Body of pancreas (tissue), 4 donors: Measurements from ENCODE around the gene GBP7. TPM values are rescaled to one million over a fixed set of nuclear protein-coding genes. Genes with fewer than 3 reads are reported as not detected.

ENCODE experiments used
- ATAC-seq: fragments of 150-250 bp; one replicate; pipeline ENCODE4 v1.9.1; 2016
- DNase-seq, 4 donors: peaks; one replicate each; pipeline ENCODE4 v3.0.0-alpha.2; 2019
- H3K27ac ChIP-seq, 4 donors: fragments of 200-600 bp; sonication (generic); 1 replicate in 3 of 4; 2 replicates in 1 of 4; pipeline versions ENCODE4 v1.5.1 to v1.6.1; 2016 to 2019; ENCODE audit warnings: mild to moderate bottlenecking in 1 of 4, mixed read lengths in 1 of 4, moderate library complexity in 1 of 4
- H3K27me3 ChIP-seq, 2 donors: fragments of 200-600 bp; sonication (generic); one replicate each; pipeline ENCODE4 v1.6.0; 2016; ENCODE audit warnings: mild to moderate bottlenecking in 1 of 2
- H3K36me3 ChIP-seq, 2 donors: fragments of 200-600 bp; sonication (generic); replicated peaks in 1 of 2; 2 replicates each; pipeline ENCODE4 v1.5.1; 2016; ENCODE audit warnings: low read depth in 2 of 2; ENCODE audit not compliant: insufficient read depth in 1 of 2
- H3K4me1 ChIP-seq: fragments of 200-600 bp; sonication (generic); one replicate; pipeline ENCODE4 v1.6.0; 2016
- H3K4me3 ChIP-seq, 2 donors: fragments of 200-600 bp; sonication (generic); 1 replicate in 1 of 2; 2 replicates in 1 of 2; pipeline ENCODE4 v1.5.1; 2016 to 2019
- H3K9me3 ChIP-seq, 3 donors: fragments of 200-600 bp; sonication (generic); 1 replicate in 2 of 3; 2 replicates in 1 of 3; pipeline ENCODE4 v1.5.1; 2016
- POLR2A ChIP-seq, 3 donors: fragments of 450-650 bp; IDR thresholded peaks; one replicate each; pipeline ENCODE4 v1.6.1; 2016; ENCODE audit warnings: antibody characterized with exemption in 3 of 3, mild to moderate bottlenecking in 2 of 3
- WGBS, 2 donors: methylation state at CpG; one replicate each; pipeline ENCODE4 v1.1.5; 2017; 5-methylcytosine and 5-hydroxymethylcytosine counted together
- intact Hi-C: fragments of 100-400 bp; cut with DNase I; formaldehyde crosslinking; loops from one replicate; pipeline ENCODE4 v1.15.1; 2023
- total RNA-seq, 2 donors: library from RNA; depleted of rRNA; stranded (reverse); fragments of >200 nt; gene quantifications; one replicate each; pipeline ENCODE4 v1.1.0, GENCODE V29; 2016
- TF ChIP-seq, protein P1 (sequence below), 7 experiments: fragments of 450-650 bp in 4 of 7; fragments of 200-600 bp in 3 of 7; sonication (generic) in 3 of 7; IDR thresholded peaks; one replicate each; pipeline ENCODE4 v1.5.1; 2016 to 2019; ENCODE audit warnings: antibody characterized with exemption in 7 of 7

Gene GBP7
- total RNA-seq, 2 donors from 2014 or later, result not detected

DNA sequence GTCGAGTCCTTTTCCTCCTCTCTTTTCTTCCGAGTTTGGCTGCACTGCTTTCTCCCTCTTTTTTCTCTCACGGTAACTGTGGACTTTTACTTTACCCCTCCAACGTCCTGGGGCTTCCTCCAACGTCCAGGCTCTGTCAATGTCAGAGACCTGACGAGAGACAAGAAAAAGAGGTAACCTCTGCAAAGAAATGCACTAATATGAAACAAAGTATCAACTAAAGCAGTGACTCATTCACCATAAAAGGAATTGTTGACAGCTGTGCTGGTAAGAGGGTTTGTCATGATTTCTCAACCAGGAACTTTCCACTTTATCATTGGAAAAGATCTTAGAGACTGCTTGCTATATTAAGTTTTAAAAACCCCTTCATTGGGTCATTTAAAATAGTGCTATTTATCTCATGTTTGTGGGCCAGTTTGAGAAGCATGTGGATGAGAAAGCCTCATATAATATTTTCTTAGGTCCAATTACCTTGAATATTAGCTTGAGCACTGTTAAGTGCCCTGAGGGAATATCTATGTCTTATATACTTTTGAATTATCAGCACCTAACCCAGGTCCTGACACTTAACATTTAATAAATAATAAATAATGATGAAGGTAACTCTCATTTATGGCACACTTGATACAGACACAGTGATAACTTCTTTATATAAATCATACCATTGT is 49.8 kb downstream of the GBP7 start, which contains the start of gene GBP2:
GBP2 (minus strand) TSS at position 202 of the 668 bp plus-strand sequence. CDS start 4,148 bp downstream, outside the sequence.
- Histone ChIP-seq H3K27ac (peak within 1 kb of the TSS; percentile 56 to 85 (median 64)), H3K27me3 (no peaks in the 10 kb centered on the region), H3K4me1 (peaks cover 26% of the 10 kb centered on the region), H3K4me3 (no peak within 1 kb of the TSS), H3K36me3 (no peaks in the 10 kb centered on the region), H3K9me3 (no peaks in the 10 kb centered on the region)
- intact Hi-C loops, result no loop called here
- WGBS, 2 donors, result 25 to 29% methylated on average over 6 of the region's 6 CpGs
- peak; percentile 81 for ATAC-seq
- peak in 2 of 3 donors; percentile 18 to 26 for TF ChIP-seq POLR2A (IDR thresholded peaks at IDR 0.05)
- TF ChIP-seq, protein P1, sequence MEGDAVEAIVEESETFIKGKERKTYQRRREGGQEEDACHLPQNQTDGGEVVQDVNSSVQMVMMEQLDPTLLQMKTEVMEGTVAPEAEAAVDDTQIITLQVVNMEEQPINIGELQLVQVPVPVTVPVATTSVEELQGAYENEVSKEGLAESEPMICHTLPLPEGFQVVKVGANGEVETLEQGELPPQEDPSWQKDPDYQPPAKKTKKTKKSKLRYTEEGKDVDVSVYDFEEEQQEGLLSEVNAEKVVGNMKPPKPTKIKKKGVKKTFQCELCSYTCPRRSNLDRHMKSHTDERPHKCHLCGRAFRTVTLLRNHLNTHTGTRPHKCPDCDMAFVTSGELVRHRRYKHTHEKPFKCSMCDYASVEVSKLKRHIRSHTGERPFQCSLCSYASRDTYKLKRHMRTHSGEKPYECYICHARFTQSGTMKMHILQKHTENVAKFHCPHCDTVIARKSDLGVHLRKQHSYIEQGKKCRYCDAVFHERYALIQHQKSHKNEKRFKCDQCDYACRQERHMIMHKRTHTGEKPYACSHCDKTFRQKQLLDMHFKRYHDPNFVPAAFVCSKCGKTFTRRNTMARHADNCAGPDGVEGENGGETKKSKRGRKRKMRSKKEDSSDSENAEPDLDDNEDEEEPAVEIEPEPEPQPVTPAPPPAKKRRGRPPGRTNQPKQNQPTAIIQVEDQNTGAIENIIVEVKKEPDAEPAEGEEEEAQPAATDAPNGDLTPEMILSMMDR (IDR thresholded peaks at IDR 0.05), result no peak
- DNase-seq, result no peak

DNA sequence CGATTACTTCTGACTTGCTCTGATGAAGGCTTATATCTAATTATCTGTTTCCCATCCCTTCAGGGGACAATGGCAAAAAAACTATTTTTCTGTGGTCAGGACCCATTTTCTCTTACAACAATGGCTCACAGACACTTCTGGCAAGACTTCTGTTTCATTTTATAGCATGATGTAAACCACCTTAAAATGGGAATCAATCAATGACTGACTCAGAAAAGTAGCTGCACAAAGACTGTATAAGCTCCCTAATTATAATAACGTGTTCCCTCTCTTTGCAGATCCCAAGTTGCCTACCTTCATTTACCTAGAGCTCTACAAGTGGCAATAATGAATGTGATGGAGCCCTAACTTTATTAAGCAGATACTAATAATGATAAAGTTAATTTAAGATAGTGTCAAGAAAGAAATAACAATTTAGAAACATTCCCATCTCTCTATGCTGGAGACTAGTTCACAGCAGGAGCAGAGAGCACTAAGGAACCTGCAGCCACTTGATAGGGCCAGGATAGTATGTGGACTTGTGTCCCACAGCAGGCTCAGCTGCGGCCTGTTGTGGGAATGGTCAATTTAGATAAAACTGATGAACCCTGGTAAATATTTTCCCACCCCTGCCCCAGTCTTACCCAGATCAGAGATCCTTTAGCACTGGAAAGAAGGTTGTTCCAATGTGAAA is 50.4 kb downstream of the GBP7 start:
- H3K27ac ChIP-seq, result peak overlapping the region; percentile 56 to 85 (median 64)
- ATAC-seq, result no peak
- no peak for TF ChIP-seq POLR2A (IDR thresholded peaks at IDR 0.05)
- TF ChIP-seq, protein P1 (IDR thresholded peaks at IDR 0.05), result no peak
- peaks cover 26% of the 10 kb centered on the region for H3K4me1 ChIP-seq
- no peak overlapping the region for H3K4me3 ChIP-seq
- intact Hi-C loops, result no loop called here
- 46 to 51% methylated on average over 3 of the region's 3 CpGs for WGBS, 2 donors
- H3K36me3 ChIP-seq, result no peaks in the 10 kb centered on the region
- DNase-seq, result no peak
- H3K27me3 ChIP-seq, result no peaks in the 10 kb centered on the region
- no peaks in the 10 kb centered on the region for H3K9me3 ChIP-seq

DNA sequence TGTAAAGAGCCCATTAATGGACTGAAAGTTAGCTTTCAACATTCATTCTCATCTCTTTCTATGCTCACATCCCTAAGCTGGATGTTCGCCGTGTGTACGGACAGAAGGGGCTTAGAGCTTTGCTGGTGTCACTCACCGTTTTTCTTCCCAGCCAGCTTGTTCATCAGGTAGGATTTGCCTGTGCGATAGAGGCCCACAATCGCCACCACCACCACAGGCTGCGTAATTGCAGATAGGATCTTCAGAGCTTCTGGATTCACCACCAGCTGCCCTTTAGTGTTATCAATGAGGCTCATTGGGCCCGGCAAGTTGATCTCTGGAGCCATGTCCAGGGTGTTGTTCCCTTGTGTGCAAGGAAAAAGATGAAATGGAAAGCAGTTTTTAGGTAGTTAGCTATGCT is 54.2 kb downstream of the GBP7 start:
- intact Hi-C loops, result no loop called here
- Histone ChIP-seq H3K4me3 (no peak overlapping the region), H3K27me3 (no peaks in the 10 kb centered on the region), H3K27ac (no peak overlapping the region), H3K9me3 (no peaks in the 10 kb centered on the region), H3K36me3 (no peaks in the 10 kb centered on the region), H3K4me1 (peaks cover 17% of the 10 kb centered on the region)
- no peak for TF ChIP-seq POLR2A (IDR thresholded peaks at IDR 0.05)
- TF ChIP-seq, protein P1 (IDR thresholded peaks at IDR 0.05), result no peak
- DNase-seq, result no peak
- no peak for ATAC-seq
- WGBS, 2 donors, result 88 to 91% methylated on average over 8 of the region's 8 CpGs

DNA sequence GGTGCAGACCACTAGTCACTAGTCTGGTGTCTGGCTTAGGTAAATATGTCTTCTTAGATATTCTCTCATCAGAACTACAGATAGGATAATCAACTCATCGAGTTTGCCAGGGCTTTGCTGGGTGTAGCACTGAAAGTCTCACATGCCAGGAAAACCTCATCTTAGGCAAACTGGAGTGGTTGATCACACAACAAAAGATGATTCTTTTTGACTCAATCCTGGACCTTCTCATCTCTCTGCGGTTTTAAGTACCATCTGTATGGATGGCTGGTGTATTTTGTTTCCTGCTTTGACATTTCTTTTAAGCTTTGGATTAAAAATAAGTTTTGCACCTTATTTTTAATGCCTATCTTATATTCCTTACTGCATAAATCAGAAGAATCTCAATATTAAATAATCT is 61.1 kb downstream of the GBP7 start:
- intact Hi-C loops, result no loop called here
- Histone ChIP-seq H3K4me3 (no peak overlapping the region), H3K27me3 (no peaks in the 10 kb centered on the region), H3K9me3 (no peaks in the 10 kb centered on the region), H3K36me3 (peaks cover 0 to 2% of the 10 kb centered on the region in 2 donors), H3K27ac (no peak overlapping the region), H3K4me1 (no peaks in the 10 kb centered on the region)
- ATAC-seq (no peak), DNase-seq (no peak)
- 50 to 67% methylated on average over 2 of the region's 2 CpGs for WGBS, 2 donors
- TF ChIP-seq POLR2A (IDR thresholded peaks at IDR 0.05), result no peak
- TF ChIP-seq, protein P1 (IDR thresholded peaks at IDR 0.05), result no peak
